Ascending aorta (tissue), 2 donors: ENCODE data around the gene LILRA1. TPM values are rescaled to one million over a fixed set of nuclear protein-coding genes. Genes with fewer than 3 reads are reported as not detected.
"Not testable (repeated sequence)": the region's sequence is repeated elsewhere in the genome, so short reads cannot be mapped to it uniquely, and the experiment has no call there.

Source experiments
- DNase-seq, 2 donors: peaks; one replicate each; pipeline ENCODE4 v3.0.0-alpha.2; 2019; ENCODE audit warnings: low spot score in 2 of 2
- H3K27ac ChIP-seq, 2 donors: fragments of 200-600 bp; sonication (generic); one replicate each; pipeline ENCODE4 v1.5.1; 2016 to 2017; ENCODE audit warnings: mild to moderate bottlenecking in 1 of 2
- H3K27me3 ChIP-seq: fragments of 200-600 bp; sonication (generic); one replicate; pipeline ENCODE4 v1.5.1; 2017
- H3K36me3 ChIP-seq, 2 donors: fragments of 200-600 bp; sonication (generic); one replicate each; pipeline ENCODE4 v1.5.1; 2016
- H3K4me1 ChIP-seq, 2 donors: fragments of 200-600 bp; sonication (generic); one replicate each; pipeline ENCODE4 v1.5.1; 2016 to 2017; ENCODE audit warnings: mild to moderate bottlenecking in 1 of 2
- H3K4me3 ChIP-seq, 2 donors: fragments of 200-600 bp; sonication (generic); one replicate each; pipeline ENCODE4 v1.5.1; 2016 to 2017; ENCODE audit warnings: mild to moderate bottlenecking in 1 of 2
- H3K9me3 ChIP-seq, 2 donors: fragments of 200-600 bp; sonication (generic); one replicate each; pipeline ENCODE4 v1.5.1; 2016
- CTCF ChIP-seq, 3 experiments: fragments of 200-600 bp in 2 of 3; fragments of 450-650 bp in 1 of 3; sonication (generic) in 2 of 3; IDR thresholded peaks; one replicate each; pipeline ENCODE4 v1.5.1; 2016 to 2019; ENCODE audit warnings: antibody characterized with exemption in 3 of 3, mild to moderate bottlenecking in 1 of 3, moderate library complexity in 1 of 3
- intact Hi-C: fragments of 100-400 bp; cut with DNase I; formaldehyde crosslinking; loops from one replicate; pipeline ENCODE4 v1.15.1; 2023
- total RNA-seq: library from RNA; depleted of rRNA; stranded (reverse); fragments of >200 nt; gene quantifications from one replicate; pipeline ENCODE4 v1.1.0, GENCODE V29; 2016

LILRA1 gene
- total RNA-seq, 1 donor from 2014 or later, result not detected

DNA sequence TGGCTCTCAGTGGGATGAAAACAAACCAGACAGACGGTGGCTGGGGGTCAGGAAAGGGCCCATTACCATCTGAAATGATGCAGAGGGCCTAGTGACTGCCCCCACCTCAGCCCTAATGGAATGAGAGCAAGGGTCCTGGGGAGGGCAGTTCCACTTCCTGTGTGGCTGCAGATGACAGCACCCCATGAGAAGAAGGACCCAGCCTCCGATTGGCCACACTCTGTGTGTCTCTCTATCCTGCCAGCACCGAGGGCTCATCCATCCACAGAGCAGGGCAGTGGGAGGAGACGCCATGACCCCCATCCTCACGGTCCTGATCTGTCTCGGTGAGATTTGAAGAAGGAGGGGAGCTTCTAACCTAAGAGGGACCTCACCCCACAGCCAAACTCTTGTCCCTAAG, 37.4 kb downstream of the LILRA1 start:
- H3K27ac ChIP-seq, result no peak overlapping the region
- no peak for DNase-seq
- intact Hi-C loops, result no loop called here
- no peak overlapping the region for H3K4me3 ChIP-seq
- TF ChIP-seq CTCF (IDR thresholded peaks at IDR 0.05), result no peak
- H3K4me1 ChIP-seq, result no peaks in the 10 kb centered on the region
- H3K9me3 ChIP-seq, result peaks cover 0 to 4% of the 10 kb centered on the region in 2 donors
- H3K36me3 ChIP-seq, result no peaks in the 10 kb centered on the region
- H3K27me3 ChIP-seq, result no peaks in the 10 kb centered on the region

DNA sequence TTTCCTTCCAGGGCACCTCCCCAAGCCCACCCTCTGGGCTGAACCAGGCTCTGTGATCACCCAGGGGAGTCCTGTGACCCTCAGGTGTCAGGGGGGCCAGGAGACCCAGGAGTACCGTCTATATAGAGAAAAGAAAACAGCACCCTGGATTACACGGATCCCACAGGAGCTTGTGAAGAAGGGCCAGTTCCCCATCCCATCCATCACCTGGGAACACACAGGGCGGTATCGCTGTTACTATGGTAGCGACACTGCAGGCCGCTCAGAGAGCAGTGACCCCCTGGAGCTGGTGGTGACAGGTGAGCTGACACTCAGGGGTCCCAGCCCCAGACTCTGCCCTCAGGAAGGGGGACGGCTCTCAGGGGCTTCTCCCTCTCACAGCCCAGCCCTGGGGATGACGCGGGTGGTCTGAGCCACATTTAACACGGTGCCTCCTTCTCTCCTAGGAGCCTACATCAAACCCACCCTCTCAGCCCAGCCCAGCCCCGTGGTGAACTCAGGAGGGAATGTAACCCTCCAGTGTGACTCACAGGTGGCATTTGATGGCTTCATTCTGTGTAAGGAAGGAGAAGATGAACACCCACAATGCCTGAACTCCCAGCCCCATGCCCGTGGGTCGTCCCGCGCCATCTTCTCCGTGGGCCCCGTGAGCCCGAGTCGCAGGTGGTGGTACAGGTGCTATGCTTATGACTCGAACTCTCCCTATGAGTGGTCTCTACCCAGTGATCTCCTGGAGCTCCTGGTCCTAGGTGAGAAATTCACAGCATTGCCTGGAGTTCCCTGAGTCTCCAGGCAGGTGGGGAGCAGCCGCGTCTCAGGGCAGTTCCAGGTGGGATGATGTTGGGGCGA, 38.3 kb downstream of the LILRA1 start:
- H3K27me3 ChIP-seq, H3K36me3 ChIP-seq, intact Hi-C loops, DNase-seq, H3K9me3 ChIP-seq, H3K27ac ChIP-seq, H3K4me1 ChIP-seq, H3K4me3 ChIP-seq: not testable (repeated sequence)

DNA sequence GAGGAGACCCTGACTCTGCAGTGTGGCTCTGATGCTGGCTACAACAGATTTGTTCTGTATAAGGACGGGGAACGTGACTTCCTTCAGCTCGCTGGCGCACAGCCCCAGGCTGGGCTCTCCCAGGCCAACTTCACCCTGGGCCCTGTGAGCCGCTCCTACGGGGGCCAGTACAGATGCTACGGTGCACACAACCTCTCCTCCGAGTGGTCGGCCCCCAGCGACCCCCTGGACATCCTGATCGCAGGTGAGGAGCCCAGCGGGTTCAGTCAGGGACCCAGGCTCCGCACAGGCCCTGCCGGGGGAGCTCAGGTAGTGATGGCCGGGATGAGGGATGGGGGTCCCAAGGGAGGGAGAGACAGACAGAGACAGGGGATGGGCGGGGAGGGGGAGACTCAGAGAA, 39.1 kb downstream of the LILRA1 start:
- H3K4me1 ChIP-seq, H3K9me3 ChIP-seq, DNase-seq, H3K27ac ChIP-seq, intact Hi-C loops, H3K36me3 ChIP-seq, H3K27me3 ChIP-seq, H3K4me3 ChIP-seq: not testable (repeated sequence)

DNA sequence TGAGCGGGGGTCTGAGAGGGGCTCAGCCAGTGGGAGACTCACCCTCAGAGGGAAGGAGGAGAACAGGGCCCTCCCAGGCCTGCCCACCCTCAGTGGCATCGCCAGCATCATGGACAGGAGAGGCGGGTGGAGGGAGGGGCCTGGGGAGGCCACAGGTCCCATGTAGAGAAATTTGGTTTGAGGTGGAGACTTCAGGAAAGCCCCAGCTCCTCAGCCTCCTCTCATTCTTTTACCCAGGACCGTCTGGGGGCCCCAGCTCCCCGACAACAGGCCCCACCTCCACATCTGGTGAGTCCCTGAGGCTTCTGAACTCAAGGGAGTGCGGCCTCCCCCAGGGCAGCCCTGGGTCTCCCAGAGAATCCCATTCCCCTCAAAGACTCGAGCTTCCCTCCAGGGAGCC, 40.0 kb downstream of the LILRA1 start:
- Histone ChIP-seq H3K27me3 (no peaks in the 10 kb centered on the region), H3K9me3 (no peaks in the 10 kb centered on the region), H3K4me3 (no peak overlapping the region), H3K36me3 (no peaks in the 10 kb centered on the region), H3K4me1 (no peaks in the 10 kb centered on the region), H3K27ac (no peak overlapping the region)
- no peak for TF ChIP-seq CTCF (IDR thresholded peaks at IDR 0.05)
- intact Hi-C loops, result no loop called here
- DNase-seq, result no peak

GRCh38 chr19:54636081-54636480, 42.6 kb downstream of the LILRA1 start:
- not testable (repeated sequence) for H3K27me3 ChIP-seq, H3K4me3 ChIP-seq

GRCh38 chr19:54638683-54639082, 45.3 kb downstream of the LILRA1 start:
- no peaks in the 10 kb centered on the region for H3K4me1 ChIP-seq
- TF ChIP-seq CTCF (IDR thresholded peaks at IDR 0.05), result no peak
- intact Hi-C loops, result no loop called here
- no peaks in the 10 kb centered on the region for H3K27me3 ChIP-seq
- no peak overlapping the region for H3K27ac ChIP-seq
- H3K4me3 ChIP-seq, result no peak overlapping the region
- no peaks in the 10 kb centered on the region for H3K9me3 ChIP-seq
- H3K36me3 ChIP-seq, result no peaks in the 10 kb centered on the region
- no peak for DNase-seq

More at GRCh38 chr19:54636081-54636480, 42.6 kb downstream of the LILRA1 start:
- H3K36me3 ChIP-seq, H3K27ac ChIP-seq, H3K9me3 ChIP-seq, intact Hi-C loops, DNase-seq, H3K4me1 ChIP-seq: not testable (repeated sequence)

DNA sequence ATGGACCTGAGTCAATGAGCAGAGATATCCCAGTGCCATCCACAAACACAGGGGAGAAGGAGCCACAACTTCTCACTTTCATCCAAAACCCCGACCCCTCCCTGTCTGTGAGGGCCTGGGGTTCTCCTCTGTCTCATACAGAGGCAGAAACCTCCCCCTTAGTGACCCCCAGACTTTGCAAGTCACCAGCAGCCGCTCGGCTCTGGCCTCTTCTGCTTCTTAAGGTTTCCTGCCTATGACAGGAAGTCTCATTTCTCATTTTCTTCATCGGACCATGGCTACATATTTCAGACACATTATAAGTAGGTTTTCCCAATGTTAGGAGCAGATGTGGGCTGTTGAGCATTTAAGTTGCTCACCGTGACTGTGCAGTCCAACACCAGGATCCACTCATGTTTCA, 49.5 kb downstream of the LILRA1 start:
- H3K9me3 ChIP-seq, H3K4me3 ChIP-seq, H3K4me1 ChIP-seq, H3K36me3 ChIP-seq, H3K27ac ChIP-seq, H3K27me3 ChIP-seq, DNase-seq, intact Hi-C loops: not testable (repeated sequence)

GRCh38 chr19:54643583-54643982, 50.2 kb downstream of the LILRA1 start:
- H3K36me3 ChIP-seq, DNase-seq, H3K27ac ChIP-seq, H3K4me1 ChIP-seq, intact Hi-C loops, H3K27me3 ChIP-seq, H3K9me3 ChIP-seq, H3K4me3 ChIP-seq: not testable (repeated sequence)
